Measurements from ENCODE around the gene OR10A6. TPM values are rescaled to one million over a fixed set of nuclear protein-coding genes. Genes with fewer than 3 reads are reported as not detected.

The OR10A6 gene
- total RNA-seq, 4 donors from 2014 or later, result not detected

- no peaks in the 10 kb centered on the region for H3K9me3 ChIP-seq
- DNase-seq, result no peak
- H3K4me3 ChIP-seq, result no peak overlapping the region
- no peak overlapping the region for H3K27ac ChIP-seq
- no peaks in the 10 kb centered on the region for H3K36me3 ChIP-seq
- H3K27me3 ChIP-seq, result no peaks in the 10 kb centered on the region
- TF ChIP-seq CTCF (IDR thresholded peaks at IDR 0.05) (no peak), POLR2A (IDR thresholded peaks at IDR 0.05) (no peak)
- no peaks in the 10 kb centered on the region for H3K4me1 ChIP-seq
Measured at GRCh38 chr11:7969756-7970646, 38.9 kb upstream of the OR10A6 start.

DNA sequence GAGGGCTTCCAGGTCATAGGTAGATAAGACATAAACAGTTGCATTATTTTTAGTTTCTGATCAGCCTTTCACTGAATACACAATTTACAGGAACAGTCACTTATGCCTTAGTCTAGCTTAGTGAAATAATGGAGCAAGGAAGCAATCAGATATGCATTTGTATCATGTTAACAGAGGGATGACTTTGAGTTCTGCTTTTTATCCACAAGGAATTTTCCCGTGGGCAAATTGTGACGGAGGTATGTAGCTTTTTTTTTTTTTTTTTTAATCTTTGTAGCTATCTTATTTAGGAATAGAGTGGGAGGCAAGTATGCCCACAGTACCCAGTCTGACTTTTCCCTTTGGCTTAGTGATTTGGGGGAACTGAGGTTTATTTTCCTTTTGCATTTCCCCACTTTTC is 37.6 kb upstream of the OR10A6 start:
- Histone ChIP-seq H3K4me3 (no peak overlapping the region), H3K27me3 (no peaks in the 10 kb centered on the region), H3K36me3 (no peaks in the 10 kb centered on the region), H3K9me3 (no peaks in the 10 kb centered on the region), H3K27ac (no peak overlapping the region), H3K4me1 (no peaks in the 10 kb centered on the region)
- DNase-seq, result no peak
- no peak for TF ChIP-seq POLR2A (IDR thresholded peaks at IDR 0.05)
- TF ChIP-seq CTCF (IDR thresholded peaks at IDR 0.05), result no peak

GRCh38 chr11:7967826-7968225 is 36.8 kb upstream of the OR10A6 start:
- no peak overlapping the region for H3K4me3 ChIP-seq
- DNase-seq, result no peak
- H3K4me1 ChIP-seq, result no peaks in the 10 kb centered on the region
- no peaks in the 10 kb centered on the region for H3K36me3 ChIP-seq
- H3K27ac ChIP-seq, result no peak overlapping the region
- no peaks in the 10 kb centered on the region for H3K27me3 ChIP-seq
- H3K9me3 ChIP-seq, result no peaks in the 10 kb centered on the region
- no peak for TF ChIP-seq POLR2A (IDR thresholded peaks at IDR 0.05)
- no peak for TF ChIP-seq CTCF (IDR thresholded peaks at IDR 0.05)

GRCh38 chr11:7967097-7967496 is 36.0 kb upstream of the OR10A6 start:
- DNase-seq, result no peak
- no peak overlapping the region for H3K4me3 ChIP-seq
- H3K27ac ChIP-seq, result no peak overlapping the region
- H3K27me3 ChIP-seq, result no peaks in the 10 kb centered on the region
- H3K9me3 ChIP-seq, result no peaks in the 10 kb centered on the region
- no peaks in the 10 kb centered on the region for H3K4me1 ChIP-seq
- no peak for TF ChIP-seq CTCF (IDR thresholded peaks at IDR 0.05)
- TF ChIP-seq POLR2A (IDR thresholded peaks at IDR 0.05), result no peak
- H3K36me3 ChIP-seq, result no peaks in the 10 kb centered on the region

DNA sequence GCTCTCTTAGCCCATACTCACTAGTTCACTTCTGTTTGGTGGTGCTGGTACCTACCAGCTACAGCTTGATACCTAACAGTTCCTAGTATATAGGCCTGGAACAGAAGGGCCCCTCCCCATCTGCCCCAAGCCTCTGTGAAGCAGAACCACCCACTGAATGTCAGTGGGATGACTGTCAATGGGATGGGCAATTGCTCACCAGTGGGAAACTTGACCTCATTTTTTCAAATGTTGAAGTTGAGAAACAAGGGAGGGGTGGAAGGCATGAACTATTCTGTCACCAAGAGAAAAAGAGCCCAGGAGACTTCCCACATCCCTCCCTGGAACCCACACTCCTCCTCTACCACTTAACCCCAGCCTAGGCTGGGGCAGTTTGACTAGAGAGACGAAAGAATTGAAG is 34.3 kb upstream of the OR10A6 start, which contains the start of gene NLRP10:
Gene NLRP10, minus strand, starts transcription at position 62 of the 400 bp plus-strand sequence. CDS start 1,952 bp downstream, outside the sequence.
- Histone ChIP-seq H3K36me3 (no peaks in the 10 kb centered on the region), H3K9me3 (no peaks in the 10 kb centered on the region), H3K4me1 (no peaks in the 10 kb centered on the region), H3K4me3 (no peak within 1 kb of the TSS), H3K27me3 (no peaks in the 10 kb centered on the region), H3K27ac (no peak within 1 kb of the TSS)
- TF ChIP-seq CTCF (IDR thresholded peaks at IDR 0.05), result no peak
- no peak for TF ChIP-seq POLR2A (IDR thresholded peaks at IDR 0.05)
- no peak for DNase-seq

Measured in Peyer's patch (tissue), 4 donors.